ENCODE measurements around the gene ITIH3.

Gene ITIH3

DNA sequence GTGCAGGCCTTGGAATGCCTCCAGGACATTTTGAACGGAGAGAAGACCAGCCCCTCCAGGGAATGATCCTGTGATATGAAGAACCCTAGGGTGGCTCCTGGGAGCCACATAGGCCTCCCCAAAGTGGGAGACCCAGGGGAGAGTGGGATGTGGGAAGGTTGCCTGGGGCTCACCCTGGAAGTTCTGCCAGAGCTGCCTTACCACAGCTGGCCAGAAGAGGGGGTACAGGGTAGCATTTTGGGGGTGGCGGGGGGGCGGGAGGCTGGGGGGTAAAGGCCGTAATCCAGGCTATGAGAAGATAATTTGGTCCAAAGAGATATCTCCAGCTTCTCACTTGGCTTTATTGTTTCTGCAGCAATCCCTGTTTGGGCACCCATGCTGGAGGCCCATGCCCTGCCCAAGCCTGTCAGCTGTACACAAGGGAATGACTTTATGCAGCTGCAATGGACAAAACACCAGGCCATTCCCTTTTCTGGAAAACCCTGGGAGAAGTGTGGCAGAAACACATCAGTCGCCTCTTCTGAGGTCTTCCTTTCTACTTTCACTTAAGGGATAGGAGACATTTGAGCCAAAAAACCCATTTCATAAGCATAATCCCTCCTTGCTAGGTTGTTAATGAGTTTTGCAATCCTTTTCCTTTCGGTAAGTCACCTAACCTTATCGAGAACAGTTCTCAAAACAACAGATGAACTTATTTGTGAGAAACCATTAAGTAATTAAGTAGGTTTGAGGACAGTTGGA, 51.3 kb downstream of the ITIH3 start:
- no peak overlapping the region for H3K4me3 ChIP-seq (ENCODE audit: low read depth, low read length)
- TF ChIP-seq, protein P1, sequence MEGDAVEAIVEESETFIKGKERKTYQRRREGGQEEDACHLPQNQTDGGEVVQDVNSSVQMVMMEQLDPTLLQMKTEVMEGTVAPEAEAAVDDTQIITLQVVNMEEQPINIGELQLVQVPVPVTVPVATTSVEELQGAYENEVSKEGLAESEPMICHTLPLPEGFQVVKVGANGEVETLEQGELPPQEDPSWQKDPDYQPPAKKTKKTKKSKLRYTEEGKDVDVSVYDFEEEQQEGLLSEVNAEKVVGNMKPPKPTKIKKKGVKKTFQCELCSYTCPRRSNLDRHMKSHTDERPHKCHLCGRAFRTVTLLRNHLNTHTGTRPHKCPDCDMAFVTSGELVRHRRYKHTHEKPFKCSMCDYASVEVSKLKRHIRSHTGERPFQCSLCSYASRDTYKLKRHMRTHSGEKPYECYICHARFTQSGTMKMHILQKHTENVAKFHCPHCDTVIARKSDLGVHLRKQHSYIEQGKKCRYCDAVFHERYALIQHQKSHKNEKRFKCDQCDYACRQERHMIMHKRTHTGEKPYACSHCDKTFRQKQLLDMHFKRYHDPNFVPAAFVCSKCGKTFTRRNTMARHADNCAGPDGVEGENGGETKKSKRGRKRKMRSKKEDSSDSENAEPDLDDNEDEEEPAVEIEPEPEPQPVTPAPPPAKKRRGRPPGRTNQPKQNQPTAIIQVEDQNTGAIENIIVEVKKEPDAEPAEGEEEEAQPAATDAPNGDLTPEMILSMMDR (IDR thresholded peaks at IDR 0.05; ENCODE audit: low read depth, low read length): peak; percentile 19; the same call in 1 of the 2 replicates

DNA sequence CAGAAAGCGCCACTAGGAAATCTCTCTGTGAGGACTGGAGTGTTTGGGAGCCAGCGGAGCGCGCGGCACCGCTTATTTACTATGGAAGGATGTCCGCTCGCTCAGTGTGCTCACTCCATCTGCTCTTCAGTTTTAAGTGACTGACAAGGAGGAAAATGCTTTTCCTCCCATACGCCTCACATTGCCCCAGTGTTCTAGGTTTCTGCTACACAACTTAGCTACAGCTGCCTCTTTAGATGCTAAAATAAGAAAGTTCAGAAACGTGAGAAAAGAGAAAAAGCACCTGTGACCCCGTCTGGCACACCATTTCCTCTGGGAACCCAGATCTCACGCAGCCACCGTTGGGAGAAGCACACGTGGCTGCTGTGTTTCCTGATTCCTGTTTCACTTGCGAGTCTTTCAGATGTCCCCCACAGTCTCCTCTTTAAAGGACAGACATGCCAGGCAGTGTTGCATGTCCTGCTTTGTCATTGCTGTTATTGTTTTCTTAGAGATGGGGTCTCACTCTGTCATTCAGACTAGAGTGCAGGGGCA, 51.9 kb downstream of the ITIH3 start:
- no peak overlapping the region for H3K4me3 ChIP-seq (ENCODE audit: low read depth, low read length)
- TF ChIP-seq, protein P1 (IDR thresholded peaks at IDR 0.05; ENCODE audit: low read depth, low read length): no peak

DNA sequence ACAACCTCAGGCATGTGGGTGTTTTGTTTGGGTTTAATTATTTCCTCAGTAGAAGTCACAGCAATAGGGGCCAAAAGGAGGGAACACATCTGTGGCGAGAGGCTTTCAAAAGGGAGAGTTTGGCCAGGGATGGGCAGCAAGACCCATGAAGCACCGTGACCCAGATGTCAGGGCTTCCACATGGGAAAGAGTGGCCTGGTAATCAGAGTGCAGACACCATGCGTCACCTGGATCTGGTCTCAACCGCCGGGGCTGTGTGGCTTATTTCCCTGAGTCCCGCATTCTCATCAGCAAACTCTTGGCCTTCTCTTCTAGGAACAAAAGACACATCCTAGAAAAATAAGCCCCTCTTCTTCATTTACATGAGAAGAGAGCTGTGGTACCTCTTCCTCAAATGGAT, 52.6 kb downstream of the ITIH3 start:
- TF ChIP-seq, protein P1 (IDR thresholded peaks at IDR 0.05; ENCODE audit: low read depth, low read length): no peak
- H3K4me3 ChIP-seq (ENCODE audit: low read depth, low read length): no peak overlapping the region

DNA sequence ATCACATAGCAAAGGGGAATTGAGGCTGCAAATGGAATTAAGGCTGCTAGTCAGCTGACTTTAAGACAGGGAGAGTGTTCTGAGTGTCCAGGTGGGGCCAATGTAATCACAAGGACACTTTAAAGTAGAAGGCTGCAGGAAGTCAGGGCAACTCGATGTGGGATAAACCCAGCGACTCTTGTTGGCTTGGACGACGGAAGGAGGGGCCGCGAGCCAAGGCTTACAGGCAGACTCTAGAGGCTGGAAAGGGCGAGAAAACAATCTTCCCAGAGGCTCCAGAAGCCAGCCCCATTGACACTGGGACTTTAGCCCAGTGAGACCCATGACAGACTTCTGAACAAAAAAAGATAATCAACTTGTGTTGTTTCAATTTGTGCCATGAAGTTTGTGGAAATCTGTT, 53.1 kb downstream of the ITIH3 start:
- H3K4me3 ChIP-seq (ENCODE audit: low read depth, low read length): no peak overlapping the region
- TF ChIP-seq, protein P1 (IDR thresholded peaks at IDR 0.05; ENCODE audit: low read depth, low read length): no peak

DNA sequence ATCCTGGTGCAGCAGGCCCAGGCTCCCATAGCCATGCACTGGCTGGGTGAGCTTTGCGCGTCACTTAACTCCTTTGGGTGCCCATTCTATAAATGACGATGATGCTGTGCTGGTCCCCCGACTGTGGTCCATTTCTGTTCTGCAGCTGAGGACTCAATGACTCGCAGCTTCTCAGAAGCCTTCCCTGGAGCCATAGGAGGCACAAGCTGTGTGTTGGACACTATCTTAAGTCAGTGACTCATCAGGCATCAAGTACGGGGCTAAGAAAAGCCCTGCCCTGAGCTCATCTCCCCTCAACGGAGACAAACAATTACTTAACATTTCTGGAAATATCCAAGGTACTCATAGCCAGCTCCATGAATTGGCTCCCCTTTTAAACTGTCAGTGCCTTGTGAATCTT, 54.0 kb downstream of the ITIH3 start:
- TF ChIP-seq, protein P1 (IDR thresholded peaks at IDR 0.05; ENCODE audit: low read depth, low read length): no peak

DNA sequence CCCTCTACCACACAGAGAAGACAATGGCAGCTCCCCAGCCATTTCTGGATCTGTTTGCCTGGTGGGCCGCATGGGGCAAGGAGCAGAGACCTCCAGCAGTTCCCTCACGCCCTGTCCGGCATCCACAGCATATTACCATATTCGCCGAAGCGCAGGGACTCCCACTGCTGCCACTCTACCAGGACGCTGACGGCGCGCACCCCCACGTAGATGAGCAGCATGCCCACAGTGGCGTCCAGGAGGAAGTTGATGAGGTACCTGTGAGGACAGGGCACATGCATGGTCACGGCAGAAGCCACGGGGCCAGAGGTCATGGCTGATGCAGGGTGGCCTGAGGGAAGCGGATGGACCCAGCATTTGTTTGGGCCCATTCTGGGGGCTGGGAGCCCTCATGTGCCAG, 55.1 kb downstream of the ITIH3 start:
- H3K4me3 ChIP-seq (ENCODE audit: low read depth, low read length): no peak overlapping the region
- TF ChIP-seq, protein P1 (IDR thresholded peaks at IDR 0.05; ENCODE audit: low read depth, low read length): no peak

More for the DNA sequence above, 54.0 kb downstream of the ITIH3 start:
- no peak overlapping the region for H3K4me3 ChIP-seq (ENCODE audit: low read depth, low read length)

DNA sequence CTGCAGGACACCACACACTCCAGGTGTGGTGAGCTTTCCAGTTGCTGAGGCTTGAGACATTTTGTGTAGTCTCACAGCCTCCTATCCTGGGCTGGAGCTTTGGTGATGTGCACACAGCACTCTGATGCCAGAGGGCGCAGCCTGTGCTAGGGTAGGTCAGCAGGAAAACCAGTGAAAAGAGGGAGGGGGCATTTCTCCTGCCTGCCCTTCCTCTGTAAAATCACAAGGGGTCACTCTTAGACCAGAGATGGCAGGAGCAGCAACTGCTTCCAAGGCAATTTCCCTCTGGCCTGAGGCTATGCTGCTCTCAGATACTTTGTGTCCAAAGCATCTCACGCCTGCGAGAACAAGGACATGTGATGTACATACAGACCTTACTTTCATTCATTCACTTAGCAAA, 56.8 kb downstream of the ITIH3 start:
- H3K4me3 ChIP-seq (ENCODE audit: low read depth, low read length): no peak overlapping the region
- TF ChIP-seq, protein P1 (IDR thresholded peaks at IDR 0.05; ENCODE audit: low read depth, low read length): peak; percentile 52

Measured in WI38 (cell line).